ENCODE measurements around the gene C19orf33. TPM values are rescaled to one million over a fixed set of nuclear protein-coding genes. Genes with fewer than 3 reads are reported as not detected.

Gene C19orf33
- total and polyA plus RNA-seq, 2 of the 8 experiments (the other 6 are each of a cell fraction or from before 2014, with no cell fraction given), result 6.0 to 36.0 TPM

DNA sequence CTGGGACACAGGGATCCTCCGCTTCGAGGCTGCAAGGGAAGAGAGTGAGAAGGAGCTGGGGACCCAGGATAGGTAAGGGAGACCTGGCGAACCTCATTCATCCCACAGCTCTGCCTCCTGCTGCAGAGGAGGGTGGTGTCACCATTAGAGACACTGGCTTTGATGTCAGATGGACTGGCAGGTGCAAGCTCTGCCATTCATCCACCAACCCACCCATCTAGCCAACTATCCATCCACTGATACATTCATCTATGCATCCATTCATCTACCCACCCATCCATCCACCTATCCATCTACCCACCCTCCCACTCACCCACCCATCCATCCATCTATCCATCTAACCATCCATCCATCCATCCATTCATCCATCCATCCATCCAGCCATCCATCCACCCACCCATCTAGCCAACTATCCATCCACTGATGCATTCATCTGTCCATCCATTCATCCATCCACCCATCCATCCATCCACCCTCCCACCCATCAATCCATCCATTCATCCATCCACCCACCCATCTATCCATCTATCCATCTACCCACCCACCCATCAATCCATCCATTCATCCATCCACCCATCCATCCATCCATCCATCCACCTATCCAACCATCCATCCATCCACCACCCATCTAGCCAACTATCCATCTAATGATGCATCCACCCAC lies 5.7 kb downstream of the C19orf33 start:
- POLR2A ChIA-PET (ENCODE audit: partially characterized antibody), result interaction anchor here (0.6 to 1.0 kb wide), 3 partner anchors 9 to 46 kb away, joined by 3 to 6 read pairs (median 3); no protein-coding TSS in a partner anchor
- no peak overlapping the region for H4K5ac ChIP-seq (ENCODE audit: insufficient read length, low read depth, low read length)
- no peak overlapping the region for H4K91ac ChIP-seq (replicated peaks; ENCODE audit: insufficient read length, low read length)
- TF ChIP-seq, protein P1, sequence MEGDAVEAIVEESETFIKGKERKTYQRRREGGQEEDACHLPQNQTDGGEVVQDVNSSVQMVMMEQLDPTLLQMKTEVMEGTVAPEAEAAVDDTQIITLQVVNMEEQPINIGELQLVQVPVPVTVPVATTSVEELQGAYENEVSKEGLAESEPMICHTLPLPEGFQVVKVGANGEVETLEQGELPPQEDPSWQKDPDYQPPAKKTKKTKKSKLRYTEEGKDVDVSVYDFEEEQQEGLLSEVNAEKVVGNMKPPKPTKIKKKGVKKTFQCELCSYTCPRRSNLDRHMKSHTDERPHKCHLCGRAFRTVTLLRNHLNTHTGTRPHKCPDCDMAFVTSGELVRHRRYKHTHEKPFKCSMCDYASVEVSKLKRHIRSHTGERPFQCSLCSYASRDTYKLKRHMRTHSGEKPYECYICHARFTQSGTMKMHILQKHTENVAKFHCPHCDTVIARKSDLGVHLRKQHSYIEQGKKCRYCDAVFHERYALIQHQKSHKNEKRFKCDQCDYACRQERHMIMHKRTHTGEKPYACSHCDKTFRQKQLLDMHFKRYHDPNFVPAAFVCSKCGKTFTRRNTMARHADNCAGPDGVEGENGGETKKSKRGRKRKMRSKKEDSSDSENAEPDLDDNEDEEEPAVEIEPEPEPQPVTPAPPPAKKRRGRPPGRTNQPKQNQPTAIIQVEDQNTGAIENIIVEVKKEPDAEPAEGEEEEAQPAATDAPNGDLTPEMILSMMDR (IDR thresholded peaks at IDR 0.05; ENCODE audit: control extremely low read depth in 1 of 3, insufficient read depth in 1 of 3, low read depth in 1 of 3, low read length in 3 of 3), result no peak
- TF ChIP-seq RBBP5 (IDR thresholded peaks at IDR 0.05; ENCODE audit: borderline replicate concordance, low read depth, low read length), result no peak
- TF ChIP-seq, protein P2, sequence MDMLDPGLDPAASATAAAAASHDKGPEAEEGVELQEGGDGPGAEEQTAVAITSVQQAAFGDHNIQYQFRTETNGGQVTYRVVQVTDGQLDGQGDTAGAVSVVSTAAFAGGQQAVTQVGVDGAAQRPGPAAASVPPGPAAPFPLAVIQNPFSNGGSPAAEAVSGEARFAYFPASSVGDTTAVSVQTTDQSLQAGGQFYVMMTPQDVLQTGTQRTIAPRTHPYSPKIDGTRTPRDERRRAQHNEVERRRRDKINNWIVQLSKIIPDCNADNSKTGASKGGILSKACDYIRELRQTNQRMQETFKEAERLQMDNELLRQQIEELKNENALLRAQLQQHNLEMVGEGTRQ (IDR thresholded peaks at IDR 0.05; ENCODE audit: low read length), result no peak
- no peak for TF ChIP-seq HDAC2 (IDR thresholded peaks at IDR 0.05; ENCODE audit: borderline replicate concordance in 1 of 2, low read depth in 2 of 2, low read length in 2 of 2)
- TF ChIP-seq SP4 (IDR thresholded peaks at IDR 0.05; ENCODE audit: low read length), result no peak
- no peak for TF ChIP-seq CBX5 (IDR thresholded peaks at IDR 0.05; ENCODE audit: low read depth, low read length)
- no peak for TF ChIP-seq POLR2A (IDR thresholded peaks at IDR 0.05; ENCODE audit: control extremely low read depth in 1 of 2, low read depth in 2 of 2, low read length in 2 of 2)
- TF ChIP-seq POLR2AphosphoS5 (IDR thresholded peaks at IDR 0.05; ENCODE audit: low read depth, low read length), result no peak
- no peak for TF ChIP-seq GTF2F1 (IDR thresholded peaks at IDR 0.05; ENCODE audit: borderline replicate concordance, low read depth, low read length)

More for the DNA sequence above, 5.7 kb downstream of the C19orf33 start:
- no peak overlapping the region for H2BK15ac ChIP-seq (ENCODE audit: low read length)
- peaks cover 9% of the 10 kb centered on the region; the same call in 1 of the 2 replicates for H3K23me2 ChIP-seq (ENCODE audit: low read depth, low read length)
- no peaks in the 10 kb centered on the region for H3K9me3 ChIP-seq (ENCODE audit: insufficient read depth in 2 of 2, low read depth in 1 of 2, low read length in 1 of 2)
- no peak overlapping the region for H2BK12ac ChIP-seq (ENCODE audit: low read depth, low read length)
- peaks cover 4 to 14% of the 10 kb centered on the region in 2 experiments for H4K20me1 ChIP-seq (replicated peaks in 1 of 2; ENCODE audit: control insufficient read depth in 1 of 2, insufficient read depth in 2 of 2, low read length in 2 of 2)
- H3K4me1 ChIP-seq (replicated peaks in 1 of 4; ENCODE audit: control insufficient read depth in 3 of 4, insufficient read depth in 4 of 4, low read length in 3 of 4), result peaks cover 0 to 3% (median under 1%) of the 10 kb centered on the region in 4 experiments; a peak in 3 of 7 replicates
- no peak overlapping the region for H3K4me2 ChIP-seq (ENCODE audit: insufficient read depth in 1 of 2, low read depth in 2 of 2, low read length in 2 of 2)
- no peak overlapping the region for H2BK20ac ChIP-seq (ENCODE audit: low read length)
- WGBS, 2 experiments (ENCODE audit: extremely low coverage in 1 of 2, insufficient coverage in 1 of 2, insufficient read length in 1 of 2, insufficient replicate concordance in 2 of 2, low coverage in 1 of 2, low lambda C conversion rate in 2 of 2, missing lambda C conversion rate in 1 of 2), result 89% methylated on average over 3 of the region's 3 CpGs; no CpG with 5 or more reads in 1 of the 2 experiments
- H3K79me1 ChIP-seq (ENCODE audit: low read depth, low read length), result peaks cover 8% of the 10 kb centered on the region
- H3K9ac ChIP-seq (replicated peaks in 1 of 4; ENCODE audit: extremely low read depth in 1 of 4, low read depth in 3 of 4, low read length in 3 of 4), result no peak overlapping the region
- no peak overlapping the region for H3K56ac ChIP-seq (replicated peaks; ENCODE audit: insufficient read length, low read depth, low read length)
- H3K27ac ChIP-seq (ENCODE audit: low read depth, low read length), result no peak overlapping the region
- DNase-seq (ENCODE audit: low read depth in 1 of 2, low spot score in 2 of 2) (no peak), FAIRE-seq (no peak)
- no peaks in the 10 kb centered on the region for H3K27me3 ChIP-seq (replicated peaks in 1 of 4; ENCODE audit: control insufficient read depth in 3 of 4, extremely low read depth in 1 of 4, insufficient read depth in 3 of 4, low read length in 3 of 4)
- H3K79me2 ChIP-seq (ENCODE audit: control insufficient read depth in 1 of 2, insufficient read depth in 2 of 2, low read length in 2 of 2), result peaks cover 0 to 15% of the 10 kb centered on the region in 2 experiments; a peak in 2 of 4 replicates
- no peak overlapping the region for H3K18ac ChIP-seq (ENCODE audit: extremely low read depth, low read length)
- no peak overlapping the region; the same call in 1 of the 2 replicates for H4K8ac ChIP-seq (ENCODE audit: extremely low read depth, insufficient read depth, low read length)
- H3K36me3 ChIP-seq (ENCODE audit: control insufficient read depth in 2 of 4, insufficient read depth in 4 of 4, low read length in 3 of 4), result peaks cover 0 to 18% (median 9%) of the 10 kb centered on the region in 4 experiments; a peak in 5 of 8 replicates
- no peak overlapping the region for H3K4me3 ChIP-seq (ENCODE audit: extremely low read depth in 1 of 4, insufficient read depth in 2 of 4, low read depth in 3 of 4, low read length in 4 of 4)
- no peak overlapping the region for H2AFZ ChIP-seq (ENCODE audit: low read length)
- H3K23ac ChIP-seq (ENCODE audit: insufficient read length), result no peak overlapping the region
- H3K4ac ChIP-seq (replicated peaks; ENCODE audit: insufficient read length, low read depth, low read length), result no peak overlapping the region
- H2BK120ac ChIP-seq (replicated peaks; ENCODE audit: low read depth, low read length), result no peak overlapping the region
- H3K14ac ChIP-seq (ENCODE audit: insufficient read length), result no peak overlapping the region
- CTCF ChIA-PET (ENCODE audit: partially characterized antibody), result interaction anchor here (0.6 to 3.0 kb wide), 4 partner anchors 12 to 53 kb away, joined by 3 to 7 read pairs (median 3); no protein-coding TSS in a partner anchor
- H2BK5ac ChIP-seq (ENCODE audit: low read depth, low read length), result no peak overlapping the region
- H2AK5ac ChIP-seq (ENCODE audit: low read depth, low read length), result no peak overlapping the region

Data from H1 (cell line).